WTC11 (cell line): ENCODE data around the gene C1orf115. TPM values are rescaled to one million over a fixed set of nuclear protein-coding genes. Genes with fewer than 3 reads are reported as not detected.

ENCODE experiments used
- ATAC-seq: fragments of 200-7000 bp; cut with Tn5 transposase; 2 replicates; pipeline ENCODE4 v1.10.0; 2021; ENCODE audit warnings: mild to moderate bottlenecking, moderate library complexity
- CTCF ChIA-PET: fragments of 300-600 bp; sonication (Branson Sonifier 250); formaldehyde crosslinking; loops from one replicate; lab custom pipeline; 2021; ENCODE audit warnings: antibody characterized with exemption; lab: Charles Lee
- POLR2A ChIA-PET: fragments of 350-600 bp; sonication (Branson Sonifier 250); formaldehyde crosslinking; loops from one replicate; lab custom pipeline; 2021; ENCODE audit warnings: antibody characterized with exemption; lab: Charles Lee
- DNase-seq: peaks from one replicate; pipeline ENCODE4 v3.0.0; 2021; ENCODE audit warnings: low spot score
- H3K27ac Mint-ChIP-seq: 2 replicates; pipeline ENCODE4 v1.8.0; 2021; ENCODE audit warnings: mixed read lengths
- H3K27me3 Mint-ChIP-seq: 2 replicates; pipeline ENCODE4 v1.8.0; 2021; ENCODE audit warnings: low read depth, mild to moderate bottlenecking, moderate library complexity, mixed read lengths
- H3K36me3 Mint-ChIP-seq: 2 replicates; pipeline ENCODE4 v1.8.0; 2021; ENCODE audit warnings: mixed read lengths
- H3K4me1 Mint-ChIP-seq: 2 replicates; pipeline ENCODE4 v1.8.0; 2022; ENCODE audit warnings: mixed read lengths
- H3K4me3 Mint-ChIP-seq: 2 replicates; pipeline ENCODE4 v1.8.0; 2021; ENCODE audit warnings: mild to moderate bottlenecking, moderate library complexity, mixed read lengths
- H3K9me3 Mint-ChIP-seq: 2 replicates; pipeline ENCODE4 v1.8.0; 2021; ENCODE audit warnings: mixed read lengths
- CTCF ChIP-seq: fragments of 200-600 bp; IDR thresholded peaks from 2 replicates; pipeline ENCODE4 v1.8.0; 2022; ENCODE audit warnings: antibody characterized with exemption
- ELF4 ChIP-seq: sonication (generic); formaldehyde crosslinking; IDR thresholded peaks from 2 replicates; pipeline ENCODE4 v1.8.1; 2022; ENCODE audit warnings: low read depth, mild to moderate bottlenecking, moderate library complexity, missing genetic modification reagents
- EMX1 ChIP-seq: fragments of 250-450 bp; sonication (Bioruptor Pico); IDR thresholded peaks from 2 replicates; pipeline ENCODE4 v1.8.0; 2021; ENCODE audit warnings: mild to moderate bottlenecking
- FOXP1 ChIP-seq: sonication (generic); formaldehyde crosslinking; IDR thresholded peaks from 2 replicates; pipeline ENCODE4 v1.8.0; 2022; ENCODE audit warnings: missing genetic modification reagents, mild to moderate bottlenecking, moderate library complexity, borderline replicate concordance
- FOXP4 ChIP-seq: sonication (generic); formaldehyde crosslinking; IDR thresholded peaks from 2 replicates; pipeline ENCODE4 v1.8.0; 2022; ENCODE audit warnings: mild to moderate bottlenecking, missing genetic modification reagents
- GABPB1 ChIP-seq: sonication (generic); formaldehyde crosslinking; IDR thresholded peaks from 2 replicates; pipeline ENCODE4 v1.8.1; 2023; ENCODE audit warnings: mild to moderate bottlenecking, missing genetic modification reagents
- JAZF1 ChIP-seq: fragments of 250-450 bp; sonication (Bioruptor Pico); IDR thresholded peaks from 2 replicates; pipeline ENCODE4 v1.9.0; 2021; ENCODE audit warnings: moderate library complexity, mild to moderate bottlenecking, inconsistent platforms
- MYBL2 ChIP-seq: sonication (generic); formaldehyde crosslinking; IDR thresholded peaks from 2 replicates; pipeline ENCODE4 v1.8.1; 2023; ENCODE audit warnings: mild to moderate bottlenecking, moderate library complexity, missing genetic modification reagents
- NR1H2 ChIP-seq: sonication (generic); formaldehyde crosslinking; IDR thresholded peaks from 2 replicates; pipeline ENCODE4 v1.9.0; 2021; ENCODE audit warnings: mild to moderate bottlenecking, moderate library complexity, missing genetic modification reagents
- RORB ChIP-seq: fragments of 250-450 bp; sonication (Bioruptor Pico); IDR thresholded peaks from 2 replicates; pipeline ENCODE4 v1.9.0; 2021; ENCODE audit warnings: mild to moderate bottlenecking
- TEAD4 ChIP-seq: sonication (generic); formaldehyde crosslinking; IDR thresholded peaks from 2 replicates; pipeline ENCODE4 v1.8.0; 2022; ENCODE audit warnings: mild to moderate bottlenecking, missing genetic modification reagents
- ZMAT4 ChIP-seq: fragments of 250-450 bp; sonication (Bioruptor Pico); IDR thresholded peaks from 2 replicates; pipeline ENCODE4 v1.9.0; 2021; ENCODE audit warnings: mild to moderate bottlenecking
- ZNF532 ChIP-seq: fragments of 250-450 bp; sonication (Bioruptor Pico); IDR thresholded peaks from 2 replicates; pipeline ENCODE4 v1.9.0; 2021; ENCODE audit warnings: mild to moderate bottlenecking, borderline replicate concordance
- total RNA-seq: library from RNA; stranded (reverse); gene quantifications from 3 replicates; pipeline ENCODE4 v1.2.3, GENCODE V29; 2021
- TF ChIP-seq, protein P1 (sequence below): sonication (generic); formaldehyde crosslinking; IDR thresholded peaks from 2 replicates; pipeline ENCODE4 v1.8.1; 2023; ENCODE audit warnings: mild to moderate bottlenecking, missing genetic modification reagents, moderate library complexity
- TF ChIP-seq, protein P2 (sequence below): sonication (generic); formaldehyde crosslinking; IDR thresholded peaks from 2 replicates; pipeline ENCODE4 v1.8.1; 2023; ENCODE audit warnings: mild to moderate bottlenecking, missing genetic modification reagents

C1orf115 gene
- total RNA-seq, 1 experiment from 2014 or later, result 10.0 TPM

GRCh38 chr1:220727519-220727918, 37.4 kb downstream of the C1orf115 start (continued):
- TF ChIP-seq FOXP4 (CRISPR knock-in tag), result no peak
- no peak for TF ChIP-seq TEAD4 (CRISPR knock-in tag)
- no peak for TF ChIP-seq ZNF532 (CRISPR knock-in tag)
- no peak for TF ChIP-seq ZMAT4 (CRISPR knock-in tag)
- TF ChIP-seq NR1H2 (CRISPR knock-in tag), result no peak
- TF ChIP-seq JAZF1 (CRISPR knock-in tag), result no peak
- no peak for TF ChIP-seq CTCF

DNA sequence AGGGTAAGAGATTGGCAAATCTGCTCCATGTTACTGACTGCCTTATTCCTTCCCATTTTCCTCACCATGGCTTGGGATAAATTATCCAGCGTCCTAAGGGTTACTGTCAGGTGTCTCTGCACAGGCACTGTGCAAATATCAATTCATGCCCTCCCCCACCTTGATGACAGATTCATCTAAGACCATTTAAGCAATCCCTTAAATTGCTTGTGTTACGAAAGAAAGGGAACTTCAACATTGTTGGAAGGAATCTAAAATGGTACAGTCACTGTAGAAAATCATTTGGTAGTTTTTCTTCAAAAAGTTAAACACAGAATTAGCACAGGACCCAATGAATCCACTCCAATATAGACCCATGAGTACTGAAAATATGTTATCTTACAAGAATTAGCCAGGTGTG, 40.3 kb downstream of the C1orf115 start:
- ChIA-PET CTCF (no interaction called here), POLR2A (no interaction called here)
- TF ChIP-seq MYBL2 (no peak), GABPB1 (no peak)
- TF ChIP-seq, protein P1, sequence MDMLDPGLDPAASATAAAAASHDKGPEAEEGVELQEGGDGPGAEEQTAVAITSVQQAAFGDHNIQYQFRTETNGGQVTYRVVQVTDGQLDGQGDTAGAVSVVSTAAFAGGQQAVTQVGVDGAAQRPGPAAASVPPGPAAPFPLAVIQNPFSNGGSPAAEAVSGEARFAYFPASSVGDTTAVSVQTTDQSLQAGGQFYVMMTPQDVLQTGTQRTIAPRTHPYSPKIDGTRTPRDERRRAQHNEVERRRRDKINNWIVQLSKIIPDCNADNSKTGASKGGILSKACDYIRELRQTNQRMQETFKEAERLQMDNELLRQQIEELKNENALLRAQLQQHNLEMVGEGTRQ, result no peak
- H3K9me3 Mint-ChIP-seq, result no peaks in the 10 kb centered on the region
- DNase-seq, result no peak
- no peak overlapping the region for H3K27ac Mint-ChIP-seq
- H3K4me3 Mint-ChIP-seq, result no peak overlapping the region
- no peaks in the 10 kb centered on the region for H3K4me1 Mint-ChIP-seq
- no peak for ATAC-seq
- peaks cover 4% of the 10 kb centered on the region; the same call in 1 of the 2 replicates for H3K27me3 Mint-ChIP-seq
- no peaks in the 10 kb centered on the region for H3K36me3 Mint-ChIP-seq

DNA sequence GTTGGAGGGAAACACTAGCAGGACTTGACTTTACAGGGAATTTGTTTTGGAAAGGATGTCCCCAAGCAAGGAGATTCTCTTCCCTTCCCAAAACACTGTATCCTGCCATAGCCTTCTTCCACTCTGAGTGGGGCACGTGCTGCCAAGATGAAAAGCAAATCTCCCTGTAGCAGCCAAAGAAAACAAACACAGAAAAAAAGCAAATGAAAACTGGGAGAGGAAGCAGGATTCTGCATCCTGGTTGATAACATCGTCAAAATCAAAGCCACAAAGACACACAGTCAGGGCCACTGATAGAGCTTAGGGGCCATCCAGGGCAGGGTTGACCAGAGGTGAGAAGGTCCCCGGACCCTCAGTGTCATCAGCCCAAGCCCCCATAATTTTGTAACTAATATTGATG, 42.0 kb downstream of the C1orf115 start:
- Mint-ChIP-seq H3K4me1 (no peaks in the 10 kb centered on the region), H3K27me3 (no peaks in the 10 kb centered on the region; the same call in 1 of the 2 replicates), H3K36me3 (no peaks in the 10 kb centered on the region), H3K27ac (no peak overlapping the region), H3K4me3 (no peak overlapping the region), H3K9me3 (no peaks in the 10 kb centered on the region)
- CTCF ChIA-PET, result interaction anchor here (1.7 kb wide), 1 partner anchor 395 kb away, joined by 8 read pairs; no protein-coding TSS in a partner anchor
- ATAC-seq (no peak), DNase-seq (no peak)
- no peak for TF ChIP-seq EMX1
- no peak for TF ChIP-seq RORB (CRISPR knock-in tag)
- TF ChIP-seq, protein P2, sequence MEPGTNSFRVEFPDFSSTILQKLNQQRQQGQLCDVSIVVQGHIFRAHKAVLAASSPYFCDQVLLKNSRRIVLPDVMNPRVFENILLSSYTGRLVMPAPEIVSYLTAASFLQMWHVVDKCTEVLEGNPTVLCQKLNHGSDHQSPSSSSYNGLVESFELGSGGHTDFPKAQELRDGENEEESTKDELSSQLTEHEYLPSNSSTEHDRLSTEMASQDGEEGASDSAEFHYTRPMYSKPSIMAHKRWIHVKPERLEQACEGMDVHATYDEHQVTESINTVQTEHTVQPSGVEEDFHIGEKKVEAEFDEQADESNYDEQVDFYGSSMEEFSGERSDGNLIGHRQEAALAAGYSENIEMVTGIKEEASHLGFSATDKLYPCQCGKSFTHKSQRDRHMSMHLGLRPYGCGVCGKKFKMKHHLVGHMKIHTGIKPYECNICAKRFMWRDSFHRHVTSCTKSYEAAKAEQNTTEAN (CRISPR knock-in tag), result no peak
- no peak for TF ChIP-seq FOXP1 (CRISPR knock-in tag)
- TF ChIP-seq ELF4 (CRISPR knock-in tag), result no peak
- POLR2A ChIA-PET, result no interaction called here
